KBM-7 (cell line): ENCODE data around the gene GOLGA8M.
"Not testable (repeated sequence)": the region's sequence is repeated elsewhere in the genome, so short reads cannot be mapped to it uniquely, and the experiment has no call there.

ENCODE experiments used
- DNase-seq: peaks from one replicate; pipeline ENCODE4 v3.0.0-alpha.2; 2015
- in situ Hi-C: fragments of 300-500 bp; cut with MboI; formaldehyde crosslinking; loops from 2 replicates; pipeline ENCODE4 v1.14.3; 2020; ENCODE audit warnings: low sequenced_read_pairs, low pct_unique_long_range_greater_than_20kb, mixed read lengths

Gene GOLGA8M

DNA sequence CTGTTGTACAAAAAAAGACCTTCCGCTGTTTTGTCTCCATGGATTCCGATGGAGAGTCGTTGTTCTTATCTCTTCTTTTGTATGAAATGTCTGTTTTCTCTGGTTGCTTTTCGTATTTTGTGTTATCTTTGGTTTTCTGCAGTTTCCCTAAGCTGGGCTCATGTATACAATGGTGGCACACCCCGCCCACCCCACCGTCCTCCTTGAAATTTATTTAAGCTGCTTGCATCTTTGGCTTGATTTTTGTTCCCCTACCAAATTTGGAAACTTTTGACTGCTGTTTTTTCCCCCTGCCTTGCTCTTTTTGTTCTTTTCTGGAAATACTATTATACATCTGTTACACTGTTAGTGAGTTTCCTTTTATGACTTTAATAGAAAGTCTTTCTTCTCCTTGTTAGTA lies 47.6 kb downstream of the GOLGA8M start:
- in situ Hi-C loops, DNase-seq: not testable (repeated sequence)

DNA sequence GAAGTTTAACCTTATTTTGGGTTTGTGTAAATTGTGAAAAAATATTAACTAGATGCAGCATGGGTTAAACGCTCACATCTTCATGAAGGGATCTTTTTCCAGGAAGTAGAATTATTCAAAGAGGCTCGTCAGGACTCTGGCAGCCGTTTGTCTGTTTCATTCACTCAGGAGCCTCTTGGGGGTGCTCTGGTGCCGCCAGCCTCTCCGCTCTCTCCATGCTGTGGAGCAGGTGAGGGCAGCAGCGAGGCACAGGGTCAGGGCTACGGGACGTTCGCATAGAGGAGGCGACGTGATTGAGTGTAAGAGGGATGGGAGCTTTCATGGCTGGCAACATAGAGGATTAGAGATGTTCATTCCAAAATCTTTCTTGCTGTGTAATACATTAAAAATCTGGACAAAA lies 48.5 kb downstream of the GOLGA8M start:
- not testable (repeated sequence) for DNase-seq

DNA sequence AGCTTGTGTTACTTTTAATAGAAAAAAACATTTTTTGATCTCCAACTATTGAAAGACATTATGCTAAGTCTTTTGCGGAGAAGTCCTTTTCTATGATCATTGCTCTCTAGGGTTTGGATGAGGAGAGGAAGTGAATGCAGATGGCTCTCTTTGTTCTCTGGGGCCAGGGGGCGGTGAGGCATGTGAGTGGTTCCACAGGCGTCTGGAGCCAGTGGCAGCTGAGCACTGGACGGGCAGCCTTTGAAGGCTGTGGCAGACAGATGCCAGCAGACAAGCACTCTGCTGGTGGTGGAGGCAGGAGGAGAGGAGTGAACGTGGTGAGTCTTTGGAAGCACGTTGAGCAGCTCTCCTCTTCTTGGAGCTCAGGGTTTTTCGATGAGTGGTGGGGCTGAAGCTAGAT lies 51.5 kb downstream of the GOLGA8M start:
- DNase-seq, in situ Hi-C loops: not testable (repeated sequence)

More for the DNA sequence above, 48.5 kb downstream of the GOLGA8M start:
- in situ Hi-C loops, result not testable (repeated sequence)

DNA sequence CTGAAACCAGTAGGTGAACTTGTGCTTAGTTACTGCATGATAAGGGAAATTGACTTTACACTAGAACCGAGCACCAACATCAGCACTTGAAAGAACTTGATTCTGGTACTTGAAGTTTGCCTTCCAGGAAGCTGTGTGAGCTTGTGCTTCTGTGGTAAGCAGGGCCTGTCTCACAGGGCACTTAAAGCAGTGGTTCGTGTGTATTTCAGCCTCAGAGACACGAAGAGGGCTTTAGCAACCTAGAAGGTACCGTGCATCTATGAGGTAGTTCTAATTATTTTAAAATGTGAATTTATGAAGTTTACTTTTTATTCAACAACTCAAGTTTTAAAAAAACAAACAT lies 56.2 kb downstream of the GOLGA8M start:
- in situ Hi-C loops, DNase-seq: not testable (repeated sequence)

- DNase-seq, in situ Hi-C loops: not testable (repeated sequence)
These were observed 56.7 kb downstream of the GOLGA8M start for GRCh38 chr15:28655329-28656017.

DNA sequence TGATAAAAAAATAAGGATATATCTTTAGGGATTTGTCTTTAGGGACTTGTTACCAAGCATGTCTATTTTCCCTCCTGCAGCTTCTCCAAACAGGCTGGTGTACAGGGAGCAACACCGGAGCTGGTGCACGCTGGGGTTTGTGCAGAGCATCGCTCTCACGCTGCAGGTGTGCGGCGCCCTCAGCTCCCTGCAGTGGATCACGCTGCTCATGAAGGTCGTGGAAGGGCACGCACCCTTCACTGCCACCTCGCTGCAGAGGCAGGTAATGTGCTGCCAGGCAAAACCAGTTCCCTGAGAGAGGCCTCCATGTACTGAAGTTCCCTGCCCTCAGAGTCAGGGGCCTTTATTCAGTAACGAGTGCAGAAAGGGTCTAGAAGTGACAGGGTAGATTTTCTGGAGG lies 58.0 kb downstream of the GOLGA8M start:
- DNase-seq, in situ Hi-C loops: not testable (repeated sequence)

DNA sequence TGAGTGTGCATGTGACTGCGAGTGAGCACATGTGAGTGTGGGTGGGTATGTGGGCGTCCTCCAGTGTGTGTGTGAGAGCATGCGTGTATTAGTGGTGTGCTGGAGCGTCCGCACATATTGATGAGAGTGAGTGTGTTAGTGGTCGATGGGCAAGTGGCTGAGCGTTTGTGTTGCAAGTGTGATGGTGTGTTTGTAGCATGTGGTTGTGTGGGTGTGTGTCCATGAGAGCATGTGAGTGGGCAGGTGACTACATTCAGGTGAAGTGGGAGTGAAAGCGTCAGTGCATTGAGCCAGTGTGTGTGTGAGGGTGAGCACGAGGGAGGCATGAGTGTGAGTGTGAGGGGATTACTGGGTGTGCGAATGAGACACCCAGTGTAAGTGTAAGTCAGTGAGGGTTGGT lies 59.7 kb downstream of the GOLGA8M start:
- in situ Hi-C loops, DNase-seq: not testable (repeated sequence)
